ENCODE data around the gene PCNX2.

The PCNX2 gene

DNA sequence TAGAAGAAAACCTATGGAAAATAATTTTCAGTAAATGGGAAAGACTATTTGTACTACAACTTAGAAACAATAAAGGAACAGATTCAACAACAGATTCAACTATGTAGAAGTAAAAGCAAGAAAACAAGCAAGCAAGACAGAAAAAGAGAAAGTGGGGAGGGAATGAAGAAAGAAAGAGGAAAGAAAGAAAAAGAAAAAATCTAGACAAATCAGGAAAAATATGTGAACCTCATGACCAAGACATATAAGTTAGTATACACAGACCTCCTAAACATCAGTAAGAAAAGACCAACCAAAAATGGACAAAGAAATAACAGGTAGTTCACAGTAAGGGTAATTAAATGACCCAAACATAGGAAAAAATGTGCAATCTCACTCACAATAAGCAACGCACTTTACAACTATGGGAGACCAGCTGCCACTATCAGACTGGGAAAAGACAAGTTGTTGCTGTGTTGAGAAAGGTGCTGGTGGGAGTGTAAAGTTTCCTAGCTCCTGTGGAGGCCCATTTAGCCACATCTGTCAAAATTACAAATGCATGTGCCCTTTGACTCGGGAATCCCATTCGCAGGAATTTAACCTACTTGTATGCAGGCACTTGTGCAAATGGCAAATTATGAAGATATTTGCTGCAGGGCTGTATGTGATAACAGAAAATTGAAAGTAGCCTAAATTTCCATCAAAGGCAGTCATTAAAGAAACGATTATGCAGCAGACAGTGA is 18.1 kb upstream of the PCNX2 start:
- no peak for DNase-seq

DNA sequence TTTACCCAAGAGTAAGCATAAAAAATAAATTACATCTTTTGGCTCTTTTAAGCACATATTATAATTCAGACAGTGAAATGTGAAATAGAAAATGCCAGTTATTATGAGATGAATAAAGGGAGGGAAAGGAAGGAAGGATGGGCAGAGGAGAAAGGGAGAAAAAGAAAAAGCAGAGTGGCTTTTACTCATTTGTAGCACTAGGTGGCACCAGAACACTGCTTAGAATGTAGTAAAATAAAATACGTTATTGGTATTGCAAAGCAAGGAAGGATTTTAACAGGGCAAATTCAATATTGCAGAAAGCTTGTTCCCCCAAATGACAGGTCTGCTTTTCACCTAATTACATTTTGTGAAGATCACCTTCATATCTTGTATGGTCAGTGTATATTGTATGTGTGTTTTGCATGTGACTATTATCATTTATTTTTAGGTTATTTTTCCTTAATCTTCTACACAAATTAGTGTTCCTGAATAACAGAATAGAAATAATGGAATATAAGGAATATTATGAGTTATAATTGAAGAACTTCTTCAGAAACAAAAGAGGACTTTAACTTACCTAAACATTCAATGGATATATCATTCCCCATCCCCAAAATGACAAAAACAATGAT is 9.1 kb upstream of the PCNX2 start:
- no peak for DNase-seq

DNA sequence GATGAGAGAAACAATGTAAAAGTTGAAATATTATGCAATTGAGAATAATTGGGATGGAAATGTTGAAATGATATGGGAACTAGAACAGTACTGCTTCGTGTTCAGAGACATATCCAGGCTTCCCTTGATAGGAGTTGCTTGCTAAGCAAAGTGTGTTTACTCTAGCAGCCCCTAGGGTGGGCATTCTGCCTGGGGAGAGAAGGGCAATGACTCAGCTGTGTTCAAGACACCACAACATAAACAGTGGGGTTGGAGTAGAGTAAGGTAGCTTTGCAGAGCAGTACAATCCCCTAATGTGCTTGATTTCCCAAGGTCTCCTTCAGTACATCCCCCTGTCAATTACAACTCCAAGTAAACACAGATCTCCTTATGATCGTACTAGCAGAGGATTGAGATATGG is 4.8 kb upstream of the PCNX2 start:
- no peak for DNase-seq

DNA sequence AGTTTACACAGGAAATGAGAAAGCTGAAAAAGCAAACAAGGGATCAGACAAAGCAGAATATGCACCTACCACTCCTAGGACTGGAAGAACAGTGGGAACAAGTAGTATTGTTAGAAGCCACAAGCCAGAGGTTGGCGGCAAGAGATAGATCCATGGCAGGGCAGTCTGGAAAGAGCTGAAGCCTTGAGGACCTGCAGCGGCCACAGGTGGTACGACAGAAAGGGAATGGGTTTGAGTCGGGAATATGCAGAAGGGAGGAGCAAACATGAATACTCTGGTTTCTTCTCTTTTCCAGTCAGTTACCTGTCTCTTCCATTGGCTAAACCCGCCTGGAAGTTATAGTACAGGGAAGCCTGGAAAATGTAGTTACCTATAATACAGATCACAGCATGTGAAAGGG is 3.9 kb upstream of the PCNX2 start:
- no peak for DNase-seq

DNA sequence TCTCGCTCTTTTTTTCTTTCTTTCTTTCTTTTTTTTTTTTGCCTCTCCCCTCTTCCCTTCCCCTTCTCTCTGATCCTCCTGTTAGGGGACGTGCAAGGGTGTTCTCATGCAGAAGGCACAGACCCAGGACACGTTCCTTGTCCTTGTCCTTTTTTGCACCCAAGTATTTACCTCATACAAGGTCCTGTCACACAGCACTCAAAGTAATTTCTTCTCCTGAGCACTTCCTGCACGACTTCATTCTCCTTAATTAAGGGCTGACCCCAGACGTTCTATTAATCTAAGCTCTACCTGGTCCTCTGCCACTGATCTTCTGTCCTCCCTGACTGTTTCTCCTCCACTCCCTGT is 424 bp upstream of the PCNX2 start:
- no peak for DNase-seq

DNA sequence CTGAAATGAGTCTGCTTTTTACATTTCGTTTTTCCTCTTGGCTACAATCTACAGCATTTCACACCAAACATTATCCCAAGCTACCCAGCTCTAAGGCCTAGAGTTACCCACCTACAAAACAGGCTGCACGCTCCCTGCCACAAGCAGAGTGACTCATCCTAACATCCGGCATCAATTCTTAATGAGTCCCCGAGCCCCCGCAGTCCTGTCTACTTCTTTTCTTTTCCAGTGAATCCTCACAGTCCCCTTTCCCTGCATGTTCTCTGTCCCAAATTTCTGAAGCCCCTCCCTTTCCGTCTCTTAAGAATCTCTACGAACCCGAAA is 650 bp downstream of the PCNX2 start:
- DNase-seq = no peak

DNA sequence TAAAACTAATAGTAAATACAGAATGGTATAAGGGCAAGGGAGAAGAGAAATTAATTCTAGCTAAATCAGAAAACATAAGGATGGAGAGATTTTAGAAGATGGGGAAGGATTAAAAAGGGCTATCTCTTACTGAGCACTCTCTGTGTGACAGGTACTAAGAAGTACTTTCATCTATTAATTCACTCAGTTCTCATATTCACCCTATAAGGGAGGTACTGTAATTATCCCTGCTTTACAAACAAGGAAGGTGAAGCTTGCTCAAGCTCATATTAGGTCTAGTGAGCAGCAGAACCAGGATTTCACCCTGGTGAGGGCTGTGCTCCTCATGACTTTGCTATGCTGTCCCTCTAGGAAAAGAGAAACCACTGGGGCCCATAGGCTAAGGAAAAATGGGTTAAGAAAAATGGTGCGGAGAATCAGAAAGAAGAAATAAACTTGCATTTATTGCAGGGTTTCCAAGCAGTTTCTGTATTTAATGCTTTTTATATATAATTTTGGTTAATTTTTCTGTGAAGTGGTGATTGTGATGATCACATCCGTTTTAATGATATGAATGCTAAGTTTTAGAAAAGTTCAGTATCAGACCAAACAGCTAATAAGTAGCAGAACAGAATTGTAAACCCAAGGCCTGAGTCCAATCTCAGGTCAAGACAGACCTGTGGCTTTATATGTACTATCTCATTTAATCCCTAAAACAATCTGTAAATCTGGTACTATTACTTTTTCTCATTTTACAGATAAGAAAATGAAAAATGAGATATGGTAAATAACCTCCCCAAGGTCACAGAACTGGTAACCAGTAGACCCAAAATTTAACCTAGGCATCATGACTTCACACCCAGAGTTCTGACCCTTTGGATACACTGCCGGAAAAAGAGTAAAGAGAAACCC is 1.7 kb downstream of the PCNX2 start:
- DNase-seq = no peak

DNA sequence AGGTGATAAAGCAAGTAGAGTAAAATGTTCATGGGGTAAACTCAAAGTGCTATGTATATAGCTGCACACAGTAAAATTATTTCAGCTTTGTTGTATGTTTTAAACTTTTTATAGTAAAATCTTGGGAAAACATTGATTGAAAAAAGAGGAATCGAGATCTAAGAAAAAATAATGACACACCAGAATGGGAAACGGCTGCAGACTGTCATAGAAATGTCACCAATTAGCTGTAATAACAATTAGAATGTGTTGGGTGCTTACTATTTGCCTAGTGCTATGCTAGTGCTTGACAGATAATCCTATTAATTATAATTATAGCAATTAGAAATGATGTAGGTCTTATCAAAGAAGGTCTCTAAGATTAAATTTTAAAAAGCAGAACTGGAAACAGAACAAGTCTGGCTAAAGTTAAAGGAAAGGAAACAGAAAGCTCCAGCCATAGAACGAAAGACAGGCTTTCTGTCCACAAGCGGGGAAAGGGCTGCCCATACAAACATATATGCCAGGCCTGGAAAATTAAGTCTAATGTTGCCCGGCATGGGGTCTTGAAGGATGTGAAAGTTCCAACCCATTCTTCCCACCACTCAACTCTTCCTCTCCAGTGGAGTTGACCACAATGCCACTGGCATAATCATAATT is 5.0 kb downstream of the PCNX2 start:
- DNase-seq = no peak

DNA sequence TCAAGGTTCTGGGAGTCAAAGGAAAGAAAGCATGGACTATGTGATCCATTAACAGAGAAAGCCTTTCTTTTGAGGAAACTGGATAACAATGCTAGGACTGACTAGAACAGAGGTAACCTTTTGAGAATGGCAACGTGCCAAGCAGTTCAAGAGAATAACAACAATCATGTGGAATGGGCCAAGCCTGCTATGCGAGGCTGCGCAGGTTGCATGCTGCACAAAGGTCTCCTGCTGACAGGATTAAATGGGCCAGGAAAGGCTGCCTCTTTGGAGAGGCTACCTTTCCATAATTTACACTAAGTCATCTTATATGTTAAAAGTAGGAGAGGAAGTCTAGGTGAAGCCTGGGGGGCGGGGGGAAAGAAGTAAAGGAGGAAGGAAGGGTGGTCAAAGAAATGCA is 5.8 kb downstream of the PCNX2 start:
- no peak for DNase-seq

DNA sequence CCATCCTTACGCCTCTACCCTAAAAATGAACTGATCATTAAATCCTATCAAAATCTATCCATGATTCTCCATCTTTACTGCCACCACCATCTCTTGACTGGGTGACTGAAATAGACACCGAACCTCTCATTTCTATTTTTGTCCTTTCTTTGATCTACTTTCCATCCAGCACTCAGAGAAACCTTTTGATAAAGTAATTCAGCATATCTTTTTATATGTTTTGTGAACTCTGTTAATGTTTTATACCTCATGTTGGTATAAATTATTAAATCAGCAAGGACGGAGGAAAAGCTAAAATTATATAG is 13.0 kb downstream of the PCNX2 start:
- no peak for DNase-seq

DNA sequence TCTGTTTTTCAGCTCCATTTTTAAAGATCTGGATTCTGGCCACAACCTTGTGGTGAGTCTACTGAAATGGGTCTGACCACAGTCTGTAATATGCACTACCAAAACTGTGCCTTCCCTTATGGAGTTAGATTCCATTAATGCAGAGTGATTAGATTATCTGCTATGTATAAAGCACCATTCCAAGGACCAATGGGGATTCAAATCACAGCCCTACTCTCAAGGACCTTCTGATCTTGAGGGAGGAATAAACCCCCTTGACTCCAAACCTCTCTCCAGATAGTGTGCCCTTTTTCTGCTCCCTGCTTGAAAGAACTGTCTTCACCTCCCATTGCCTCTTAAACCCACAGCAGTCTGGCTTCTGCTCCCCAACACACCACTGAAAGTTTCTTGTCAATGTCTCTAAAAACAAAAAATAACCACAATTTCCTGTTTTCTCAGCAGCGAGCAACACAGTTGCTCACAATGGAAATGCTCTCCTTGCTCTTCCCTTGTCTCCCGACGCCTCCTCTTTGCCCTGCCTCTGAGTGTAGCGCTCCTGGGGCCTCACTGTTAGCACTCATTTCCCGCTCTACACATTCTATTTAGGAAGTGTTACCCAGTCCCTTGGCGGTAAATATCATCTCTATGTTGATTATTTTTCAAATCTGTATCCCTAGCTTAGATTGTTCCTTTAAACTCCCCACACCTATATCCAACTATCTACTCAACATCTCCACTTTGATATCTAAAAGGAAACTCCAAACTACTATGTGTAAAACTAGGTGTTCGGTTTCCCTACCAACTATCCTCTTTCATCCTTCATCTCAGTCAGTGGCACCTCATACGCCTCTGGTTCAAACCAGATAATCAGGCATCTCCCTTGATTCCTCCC is 13.6 kb downstream of the PCNX2 start:
- no peak for DNase-seq

DNA sequence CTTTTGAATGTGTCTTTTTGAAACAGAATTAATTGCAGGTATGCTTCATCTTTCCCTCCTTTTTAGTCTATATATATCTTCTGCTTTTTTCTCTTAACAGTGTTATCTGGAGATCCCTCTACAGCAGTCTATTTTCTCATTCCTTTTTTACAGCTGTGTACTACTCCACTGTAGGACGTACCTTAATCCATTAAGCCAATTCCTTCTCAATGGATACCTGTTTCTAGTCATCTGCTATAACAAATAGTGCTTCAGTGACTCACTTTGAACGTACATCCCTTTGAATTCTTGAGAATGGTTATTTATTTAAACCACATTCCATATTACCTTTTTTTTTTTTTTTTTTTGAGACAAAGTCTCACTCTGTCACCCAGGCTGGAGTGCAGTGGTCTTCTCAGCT is 15.6 kb downstream of the PCNX2 start:
- DNase-seq = no peak

DNA sequence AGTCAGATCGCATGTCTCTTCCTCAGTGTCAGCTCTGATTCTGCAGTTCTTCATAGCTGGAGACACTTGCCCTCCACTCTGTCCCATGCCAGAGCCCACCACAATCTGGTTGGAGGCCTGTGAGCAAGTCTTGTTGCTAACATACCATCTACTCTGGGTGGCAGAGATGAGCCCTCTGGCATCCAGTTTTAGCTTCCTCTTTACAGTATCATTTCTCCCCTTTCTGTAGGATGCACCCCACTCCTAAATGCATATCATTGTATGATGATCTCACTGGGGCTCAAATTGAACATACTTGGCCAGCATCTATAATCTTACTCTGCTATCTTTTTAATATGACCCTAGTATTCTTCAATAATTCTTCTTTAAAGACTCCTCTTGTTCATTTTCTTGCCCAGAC is 16.9 kb downstream of the PCNX2 start:
- no peak for DNase-seq

DNA sequence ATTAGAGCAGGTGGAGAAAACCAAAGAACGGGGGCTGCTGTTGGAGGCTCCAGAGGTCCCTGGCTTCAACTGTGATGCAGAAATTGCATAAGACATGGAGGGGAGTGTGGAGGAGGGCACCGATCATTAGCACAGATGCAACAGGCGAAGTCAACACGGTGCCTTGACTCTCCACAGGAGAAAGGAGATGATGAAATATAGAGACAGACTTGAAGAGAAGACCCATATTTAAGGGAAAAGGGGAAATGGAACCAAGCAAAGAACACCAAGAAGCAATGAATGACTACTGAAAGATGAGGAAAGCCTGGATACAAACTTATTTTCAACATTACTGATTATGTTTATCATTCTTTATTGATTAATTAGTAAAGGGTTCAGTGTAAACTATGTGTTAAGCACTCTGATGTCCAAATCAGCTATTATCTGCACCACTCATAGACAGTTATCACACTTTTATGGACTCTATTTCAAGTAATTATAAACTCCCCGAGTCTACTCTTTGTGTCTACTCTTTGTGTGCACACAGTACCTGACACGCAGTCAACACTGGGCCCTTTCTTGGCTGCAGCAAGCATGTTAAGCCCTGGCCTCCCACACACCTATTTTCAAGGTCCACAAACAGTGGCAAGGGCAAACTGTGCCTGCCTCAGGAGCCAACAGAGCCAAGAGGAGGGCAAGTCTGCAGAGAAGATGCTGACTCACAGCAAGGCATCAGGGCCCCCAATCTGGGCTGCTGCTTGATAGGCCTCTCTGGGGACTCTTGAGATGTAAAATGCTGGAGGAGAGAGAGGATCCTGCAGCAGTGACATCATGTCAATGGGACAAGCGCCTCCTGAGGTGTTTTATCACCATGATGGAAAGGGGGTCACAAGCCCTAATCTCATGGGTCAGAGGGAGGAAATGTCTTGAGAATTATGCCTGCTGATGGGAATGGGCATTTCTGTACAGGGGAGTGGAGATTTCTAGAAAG is 17.6 kb downstream of the PCNX2 start:
- no peak for DNase-seq

DNA sequence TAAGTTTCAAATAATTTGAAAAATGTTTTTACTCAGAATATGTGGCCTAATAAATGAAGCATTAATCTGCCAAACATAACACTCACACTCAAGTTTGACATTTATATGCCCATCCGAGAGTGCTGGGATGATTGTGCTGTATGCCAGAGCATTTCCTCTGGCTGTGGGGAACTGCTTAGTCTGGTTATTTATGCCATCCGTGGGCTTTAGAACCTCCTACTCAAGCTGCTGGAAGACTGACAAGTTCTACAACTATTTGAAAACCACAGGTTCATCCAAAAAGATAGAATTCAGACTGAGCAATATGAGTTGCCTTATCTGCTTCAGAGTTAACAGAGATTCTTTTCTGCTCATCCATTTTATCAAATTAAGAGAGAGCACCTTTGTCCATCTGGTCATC is 25.9 kb downstream of the PCNX2 start:
- DNase-seq = no peak

DNA sequence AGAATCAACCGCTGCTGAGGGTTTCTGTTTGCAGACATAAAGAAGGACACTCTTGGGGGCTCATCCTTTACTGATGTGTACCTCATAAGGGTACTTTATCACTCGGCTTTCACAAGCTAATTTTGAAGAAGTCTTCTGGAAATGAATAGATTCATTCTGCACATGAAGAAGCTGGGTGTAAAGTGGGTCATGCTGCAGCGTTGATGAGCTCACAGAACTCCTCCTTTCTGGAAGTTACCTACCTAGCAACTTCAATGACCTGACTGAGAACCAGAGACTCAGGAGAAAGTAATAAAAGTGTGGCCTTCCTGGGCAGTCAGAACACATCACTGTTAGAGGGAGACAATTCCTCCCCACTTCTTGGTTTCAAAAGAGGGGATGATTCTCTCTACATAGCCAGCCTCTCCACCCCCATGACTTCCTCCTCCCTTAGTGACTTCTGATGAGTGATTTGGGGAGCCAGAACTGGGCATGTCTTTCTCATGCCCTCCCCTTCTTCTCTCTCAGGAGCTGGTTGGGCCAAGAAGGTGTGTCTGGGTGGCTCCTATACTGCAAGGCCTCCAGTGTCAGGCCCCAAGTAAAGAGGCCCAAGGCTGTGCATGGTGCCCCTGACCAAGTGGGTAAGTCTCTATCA is 27.0 kb downstream of the PCNX2 start:
- no peak for DNase-seq

DNA sequence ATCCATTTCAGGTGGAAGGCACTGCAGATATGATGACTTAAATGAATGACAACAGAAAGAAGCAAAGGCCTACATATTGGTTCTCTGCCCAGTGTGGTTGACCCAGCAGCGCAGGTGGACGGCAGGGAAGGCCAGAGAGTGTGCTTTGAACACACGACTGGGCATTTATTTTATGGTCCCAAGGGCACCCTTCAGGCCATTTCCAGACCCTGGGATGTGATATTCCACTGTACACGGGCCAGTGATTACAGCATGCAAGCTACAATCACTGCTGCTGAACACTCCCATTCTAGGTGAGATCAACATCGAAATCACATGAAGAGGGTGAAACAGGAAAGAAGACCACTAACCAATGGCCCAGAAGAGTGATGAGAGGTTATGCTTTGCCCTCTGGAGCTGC is 33.8 kb downstream of the PCNX2 start:
- DNase-seq = no peak

DNA sequence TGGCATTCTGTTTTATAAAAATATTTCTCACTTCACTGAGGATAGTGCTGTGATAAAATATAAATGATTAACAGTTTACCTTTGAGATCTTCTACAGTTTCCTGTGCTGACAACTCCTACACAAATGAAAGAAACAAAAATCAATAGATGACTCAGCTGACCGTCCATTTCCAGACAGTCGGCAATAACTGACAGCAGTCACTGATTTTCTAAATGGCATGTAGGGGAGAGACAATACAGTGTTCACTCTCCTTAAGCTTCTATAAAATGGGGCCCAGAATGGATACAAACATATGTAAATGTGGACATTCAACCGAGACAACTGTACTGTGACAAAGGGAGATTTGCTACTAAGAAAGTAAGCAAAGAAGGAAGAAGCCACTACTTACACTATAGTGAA is 34.3 kb downstream of the PCNX2 start:
- DNase-seq = no peak

DNA sequence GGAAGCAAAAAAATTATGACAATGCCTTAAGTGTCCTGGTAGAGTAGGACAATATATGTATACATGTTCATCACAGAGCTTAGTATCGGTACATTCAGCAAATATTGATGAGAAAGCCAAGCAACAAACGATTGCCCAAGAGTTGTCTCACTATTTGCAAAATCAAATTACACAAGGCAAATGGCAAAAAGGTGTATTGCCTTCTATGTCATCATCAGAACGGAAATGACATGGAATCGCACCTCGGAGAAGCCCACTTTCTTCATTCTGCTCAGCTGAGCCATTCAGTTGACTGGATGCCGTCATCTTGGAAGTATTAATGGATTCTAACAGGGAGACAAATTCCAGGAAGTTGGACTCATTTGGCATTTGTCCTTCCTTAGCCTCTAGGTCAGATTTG is 37.7 kb downstream of the PCNX2 start:
- no peak for DNase-seq

DNA sequence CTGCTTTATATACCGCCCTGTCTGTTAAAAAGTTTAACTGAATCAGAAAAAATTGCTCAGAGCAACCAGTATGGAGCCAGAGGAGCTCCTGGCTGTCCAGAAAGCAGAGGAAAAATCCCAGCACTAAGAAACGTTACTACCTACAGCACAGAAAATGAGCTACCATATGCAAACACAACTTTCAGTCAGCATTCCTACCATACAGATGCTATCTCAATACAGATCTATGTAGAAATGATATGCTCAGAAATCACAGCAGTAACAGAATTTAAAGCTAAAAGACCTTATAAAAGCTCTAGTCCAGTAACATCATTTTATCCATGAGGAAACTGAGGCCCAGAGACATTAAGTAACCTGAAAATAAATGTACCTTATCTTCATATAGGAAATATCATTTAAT is 38.7 kb downstream of the PCNX2 start:
- no peak for DNase-seq

DNA sequence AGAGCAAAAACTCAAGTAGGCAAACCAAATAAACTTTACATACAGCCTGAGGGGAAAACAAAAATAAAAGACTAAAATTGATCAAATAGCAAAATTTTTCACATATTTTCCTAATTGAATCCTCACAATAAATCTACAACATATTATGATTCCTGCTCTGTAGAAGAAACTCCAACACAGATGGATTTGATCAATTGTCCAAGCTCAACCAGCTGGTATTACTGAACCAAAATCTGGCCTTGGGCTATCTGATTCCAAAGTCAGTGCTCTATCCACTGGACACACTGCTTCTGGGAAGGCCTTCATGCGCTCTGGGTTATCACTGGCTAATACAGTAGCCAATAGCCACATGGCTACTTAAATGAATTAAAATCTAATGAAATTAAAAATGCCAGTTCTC is 39.3 kb downstream of the PCNX2 start:
- no peak for DNase-seq
